ENCODE results near the gene TSHR.

- TF ChIP-seq POLR2A (IDR thresholded peaks at IDR 0.05) = no peak
- TF ChIP-seq CTCF (IDR thresholded peaks at IDR 0.05) = no peak
These were observed 181.9 kb downstream of the TSHR start for GRCh38 chr14:81137316-81137715.
